Psoas muscle (tissue), 8 donors: Measurements from ENCODE around the gene CUL9. TPM values are rescaled to one million over a fixed set of nuclear protein-coding genes. Genes with fewer than 3 reads are reported as not detected.

Experiments used
- ATAC-seq, 4 donors: fragments of 200-7000 bp; cut with Tn5 transposase; one replicate each; pipeline ENCODE4 v1.9.1; 2020; ENCODE audit warnings: moderate library complexity in 3 of 4, mild to moderate bottlenecking in 2 of 4
- DNase-seq, 2 donors: peaks; one replicate each; pipeline ENCODE4 v3.0.0-alpha.2; 2020
- H3K27ac ChIP-seq: fragments of 200-600 bp; one replicate; pipeline ENCODE4 v1.8.0; 2022
- H3K27me3 ChIP-seq, 3 donors: fragments of 200-600 bp in 1 of 3; one replicate each; pipeline versions ENCODE4 v1.6.1 to v1.8.0; 2013 to 2022; ENCODE audit warnings: low read length in 2 of 3, mild to moderate bottlenecking in 2 of 3, moderate library complexity in 1 of 3; ENCODE audit not compliant: insufficient read depth in 3 of 3
- H3K36me3 ChIP-seq, 2 donors: fragments of 200-600 bp in 1 of 2; one replicate each; pipeline versions ENCODE4 v1.6.1 to v1.8.0; 2013 to 2022; ENCODE audit warnings: low read depth in 1 of 2, mild to moderate bottlenecking in 1 of 2, moderate library complexity in 1 of 2; ENCODE audit not compliant: insufficient read depth in 1 of 2
- H3K4me1 ChIP-seq: fragments of 200-600 bp; one replicate; pipeline ENCODE4 v1.8.0; 2022
- H3K4me3 ChIP-seq: fragments of 200-600 bp; one replicate; pipeline ENCODE4 v1.8.0; 2022; ENCODE audit warnings: mild to moderate bottlenecking
- H3K9me3 ChIP-seq: fragments of 200-600 bp; one replicate; pipeline ENCODE4 v1.8.0; 2022
- CTCF ChIP-seq: fragments of 200-600 bp; IDR thresholded peaks from one replicate; pipeline ENCODE4 v1.8.0; 2022; ENCODE audit warnings: antibody characterized with exemption
- WGBS, 3 donors: extraction: QIAGEN DNeasy Blood & Tissue Kit; methylation state at CpG; one replicate each; pipeline versions ENCODE4 v1.1.6 to v1.1.7; 2013; 5-methylcytosine and 5-hydroxymethylcytosine counted together
- intact Hi-C, 2 donors: fragments of 100-400 bp; cut with DNase I; formaldehyde crosslinking; loops; one replicate each; pipeline versions ENCODE4 v1.11.0 to v1.14.2; 2022
- polyA plus RNA-seq, 3 donors: library from polyadenylated mRNA; stranded (reverse); fragments of 200-250 nt; gene quantifications; one replicate each; pipeline ENCODE4 v1.2.3, GENCODE V29; 2013
- total RNA-seq, 4 donors: library from RNA; stranded (reverse); fragmentation: NEBNext Ultra II Directional in 2 of 4; extraction: Animal tissue kit (Norgen Biotek cat#: 25700) in 2 of 4; gene quantifications; one replicate each; pipeline versions ENCODE4 v1.2.1 to v1.2.4, GENCODE V29; 2021 to 2023
- donor health status: healthy with polysubstance abuse.
- donor health status: DM: no; HTN: no; CAD: no; lungs with moderate emphysema.
- donor health status: Bipolar disorder and iron deficiency.
- donor health status: healthy.
- donor health status: DM: yes; HTN: yes; CAD: no.
- donor health status: DM: no; HTN: no; CAD: no.
- donor health status: DM: no; HTN: no; CAD: no.
- donor health status: DM: yes; HTN: yes; CAD: no.

The CUL9 gene
- total and polyA plus RNA-seq, 7 donors = 6.3 to 10.9 (median 10.7) TPM

- Histone ChIP-seq H3K4me1 (no peaks in the 10 kb centered on the region), H3K9me3 (no peaks in the 10 kb centered on the region), H3K27me3 (peaks cover 0 to 23% (median 0%) of the 10 kb centered on the region in 3 donors), H3K27ac (no peak overlapping the region), H3K4me3 (no peak overlapping the region), H3K36me3 (no peaks in the 10 kb centered on the region)
- no peak for TF ChIP-seq CTCF
- 69 to 89% (median 88%) methylated on average over 2 of the region's 2 CpGs for WGBS, 3 donors
- ATAC-seq = no peak
- intact Hi-C loops = no loop called here
- no peak for DNase-seq
These were observed 53.8 kb downstream of the CUL9 start for GRCh38 chr6:43235841-43236240.

- Histone ChIP-seq H3K36me3 (no peaks in the 10 kb centered on the region), H3K4me3 (no peak overlapping the region), H3K27me3 (peaks cover 0 to 49% (median 5%) of the 10 kb centered on the region in 3 donors), H3K4me1 (no peaks in the 10 kb centered on the region), H3K9me3 (no peaks in the 10 kb centered on the region), H3K27ac (no peak overlapping the region)
- ATAC-seq (no peak), DNase-seq (no peak)
- WGBS, 3 donors = 61 to 72% (median 68%) methylated on average over 2 of the region's 2 CpGs
- TF ChIP-seq CTCF = no peak
- intact Hi-C loops = no loop called here
These were observed 57.1 kb downstream of the CUL9 start for GRCh38 chr6:43239054-43239453.

- no peak for DNase-seq
- TF ChIP-seq CTCF = no peak
- WGBS, 3 donors = 91 to 97% (median 91%) methylated on average over 1 of the region's 1 CpG
- Histone ChIP-seq H3K27me3 (peaks cover 0 to 63% (median 15%) of the 10 kb centered on the region in 3 donors), H3K36me3 (no peaks in the 10 kb centered on the region), H3K4me1 (no peaks in the 10 kb centered on the region), H3K27ac (no peak overlapping the region), H3K4me3 (no peak overlapping the region), H3K9me3 (no peaks in the 10 kb centered on the region)
- intact Hi-C loops = no loop called here
- no peak for ATAC-seq
These were observed 59.0 kb downstream of the CUL9 start for GRCh38 chr6:43240950-43241349.

- no peak overlapping the region for H3K27ac ChIP-seq
- TF ChIP-seq CTCF = no peak
- no peak overlapping the region for H3K4me3 ChIP-seq
- no peak for ATAC-seq
- H3K4me1 ChIP-seq = no peaks in the 10 kb centered on the region
- peaks cover 0 to 63% (median 15%) of the 10 kb centered on the region in 3 donors for H3K27me3 ChIP-seq
- WGBS, 3 donors = 88 to 93% (median 88%) methylated on average over 2 of the region's 2 CpGs
- H3K36me3 ChIP-seq = no peaks in the 10 kb centered on the region
- no peaks in the 10 kb centered on the region for H3K9me3 ChIP-seq
- no peak for DNase-seq
- intact Hi-C loops = no loop called here
These were observed 59.5 kb downstream of the CUL9 start for GRCh38 chr6:43241446-43241845.
